ENCODE results near the gene NAIF1. TPM values are rescaled to one million over a fixed set of nuclear protein-coding genes. Genes with fewer than 3 reads are reported as not detected.

The NAIF1 gene
- total and polyA plus RNA-seq, 10 of the 15 experiments (the other 5 are each of a cell fraction or from before 2014, with no cell fraction given) = 2.4 to 14.2 (median 7.1) TPM

DNA sequence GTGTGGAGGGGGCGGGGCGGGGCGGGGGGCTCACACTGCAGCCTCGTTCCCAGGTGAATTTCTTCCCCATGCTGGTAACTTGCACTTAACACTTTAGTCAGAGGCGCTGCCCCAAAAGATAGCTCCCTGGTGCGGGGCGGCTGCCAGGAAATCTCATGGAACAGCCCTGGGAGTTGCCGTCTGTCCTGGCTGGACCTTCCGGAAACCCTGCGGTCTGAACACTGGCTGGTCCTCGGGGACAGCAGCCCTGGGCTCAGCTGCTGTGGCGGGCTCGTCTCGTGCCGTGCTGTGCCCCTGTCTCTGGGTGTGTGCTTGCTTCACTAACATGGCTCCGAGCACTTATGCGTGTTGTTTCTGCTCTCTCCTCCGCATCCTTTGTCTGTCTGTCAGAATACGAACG is 34.6 kb upstream of the NAIF1 start:
- Histone ChIP-seq H3K79me2 (ENCODE audit: control insufficient read depth, insufficient read depth, low read length) (peaks cover 11% of the 10 kb centered on the region), H3K27ac (ENCODE audit: control insufficient read depth, insufficient read depth) (no peak overlapping the region), H3K9ac (ENCODE audit: control insufficient read depth, insufficient read depth, low read length) (no peak overlapping the region), H3K4me3 (no peak overlapping the region), H4K20me1 (ENCODE audit: control insufficient read depth, insufficient read depth) (no peaks in the 10 kb centered on the region), H2AFZ (ENCODE audit: control insufficient read depth, low read depth, low read length) (no peak overlapping the region), H3K36me3 (ENCODE audit: control insufficient read depth in 2 of 2, insufficient read depth in 2 of 2, low read length in 1 of 2) (peaks cover 21 to 39% of the 10 kb centered on the region in 2 experiments; a peak in 3 of 4 replicates), H3K4me1 (ENCODE audit: control insufficient read depth, insufficient read depth, low read length) (no peaks in the 10 kb centered on the region), H3K4me2 (ENCODE audit: control insufficient read depth, insufficient read depth) (no peak overlapping the region), H3K9me3 (replicated peaks; ENCODE audit: control insufficient read depth, insufficient read depth, low read length) (no peaks in the 10 kb centered on the region), H3K27me3 (replicated peaks in 1 of 2; ENCODE audit: control insufficient read depth in 2 of 2, insufficient read depth in 2 of 2, low read length in 1 of 2) (no peaks in the 10 kb centered on the region)
- FAIRE-seq = no peak
- in situ Hi-C loops (cut with MboI) (no loop called here), intact Hi-C loops (cut with micrococcal nuclease; ENCODE audit: unreplicated experiment) (no loop called here)
- POLR2A ChIA-PET = no interaction called here
- SMC1A ChIA-PET (ENCODE audit: uncharacterized antibody, unreplicated experiment) = no interaction called here
- RAD21 ChIA-PET (ENCODE audit: unreplicated experiment) = no interaction called here
- no peak for DNase-seq (ENCODE audit: low read depth, low spot score)
- BruUV-seq (replicated peaks) = no TSS peak
- ATAC-seq = no peak
- WGBS (ENCODE audit: insufficient coverage, insufficient replicate concordance, low lambda C conversion rate, missing lambda C conversion rate) = 93% methylated on average over 16 of the region's 20 CpGs
- CTCF ChIA-PET = no interaction called here
- TF ChIP-seq FOXM1 (IDR thresholded peaks at IDR 0.05; ENCODE audit: low read depth, low read length) (no peak), HDGF (IDR thresholded peaks at IDR 0.05) (no peak), PAX8 (IDR thresholded peaks at IDR 0.05) (no peak)

DNA sequence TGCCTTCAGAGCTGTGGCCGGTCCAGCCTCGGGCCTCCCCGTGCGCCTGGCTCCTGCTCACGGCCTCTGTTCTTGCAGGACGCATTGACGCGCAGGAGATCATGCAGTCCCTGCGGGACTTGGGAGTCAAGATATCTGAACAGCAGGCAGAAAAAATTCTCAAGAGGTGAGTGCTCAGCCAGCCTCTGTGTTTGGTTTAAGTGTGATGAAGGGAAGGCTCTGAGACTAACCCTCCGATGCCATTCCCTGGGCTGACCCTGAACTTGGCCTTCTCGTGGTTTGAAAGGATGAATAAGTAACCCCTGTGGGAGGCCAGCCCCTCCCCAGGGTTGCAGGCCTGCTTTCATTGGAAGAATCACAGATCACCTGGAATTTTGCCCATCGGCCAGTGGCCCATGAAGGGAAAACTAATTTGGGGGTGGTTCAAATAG is 34.1 kb upstream of the NAIF1 start:
- ChIA-PET RAD21 (ENCODE audit: unreplicated experiment) (no interaction called here), SMC1A (ENCODE audit: uncharacterized antibody, unreplicated experiment) (no interaction called here), CTCF (interaction anchor here (1.0 kb wide), 1 partner anchor 15 kb away, joined by 3 read pairs; no protein-coding TSS in a partner anchor), POLR2A (no interaction called here)
- in situ Hi-C loops (cut with MboI) = no loop called here
- Histone ChIP-seq H3K79me2 (ENCODE audit: control insufficient read depth, insufficient read depth, low read length) (peaks cover 13% of the 10 kb centered on the region), H3K27ac (ENCODE audit: control insufficient read depth, insufficient read depth) (no peak overlapping the region), H3K4me1 (ENCODE audit: control insufficient read depth, insufficient read depth, low read length) (no peaks in the 10 kb centered on the region), H3K36me3 (ENCODE audit: control insufficient read depth in 2 of 2, insufficient read depth in 2 of 2, low read length in 1 of 2) (peaks cover 21 to 35% of the 10 kb centered on the region in 2 experiments; a peak in 3 of 4 replicates), H3K4me2 (ENCODE audit: control insufficient read depth, insufficient read depth) (no peak overlapping the region), H3K27me3 (replicated peaks in 1 of 2; ENCODE audit: control insufficient read depth in 2 of 2, insufficient read depth in 2 of 2, low read length in 1 of 2) (no peaks in the 10 kb centered on the region), H4K20me1 (ENCODE audit: control insufficient read depth, insufficient read depth) (no peaks in the 10 kb centered on the region), H3K9ac (ENCODE audit: control insufficient read depth, insufficient read depth, low read length) (no peak overlapping the region), H3K4me3 (no peak overlapping the region), H2AFZ (ENCODE audit: control insufficient read depth, low read depth, low read length) (no peak overlapping the region), H3K9me3 (replicated peaks; ENCODE audit: control insufficient read depth, insufficient read depth, low read length) (no peaks in the 10 kb centered on the region)
- 98% methylated on average over 12 of the region's 12 CpGs for WGBS (ENCODE audit: insufficient coverage, insufficient replicate concordance, low lambda C conversion rate, missing lambda C conversion rate)
- BruUV-seq (replicated peaks) = no TSS peak
- no peak for DNase-seq (ENCODE audit: low read depth, low spot score)
- intact Hi-C loops (cut with micrococcal nuclease; ENCODE audit: unreplicated experiment) = no loop called here
- FAIRE-seq = no peak
- no peak for ATAC-seq
- TF ChIP-seq ESRRA (IDR thresholded peaks at IDR 0.05; ENCODE audit: low read length) = no peak
- TF ChIP-seq CEBPB (IDR thresholded peaks at IDR 0.05; ENCODE audit: borderline replicate concordance in 1 of 2, low read depth in 2 of 2, low read length in 2 of 2) = no peak
- no peak for TF ChIP-seq NR2C2 (IDR thresholded peaks at IDR 0.05; ENCODE audit: borderline replicate concordance, control insufficient read depth, insufficient read length, low read depth)
- no peak for TF ChIP-seq BACH1 (IDR thresholded peaks at IDR 0.05; ENCODE audit: borderline replicate concordance)
- no peak for TF ChIP-seq ATF7 (IDR thresholded peaks at IDR 0.05; ENCODE audit: low read depth)
- TF ChIP-seq RBBP5 (conservative IDR thresholded peaks at IDR 0.05) = no peak
- no peak for TF ChIP-seq SP1 (IDR thresholded peaks at IDR 0.05; ENCODE audit: low read depth, low read length)
- TF ChIP-seq POU2F2 (IDR thresholded peaks at IDR 0.05; ENCODE audit: borderline replicate concordance, low read depth, low read length) = no peak
- no peak for TF ChIP-seq RELA (IDR thresholded peaks at IDR 0.05; ENCODE audit: borderline replicate concordance, partially characterized antibody)
- TF ChIP-seq, protein P1, sequence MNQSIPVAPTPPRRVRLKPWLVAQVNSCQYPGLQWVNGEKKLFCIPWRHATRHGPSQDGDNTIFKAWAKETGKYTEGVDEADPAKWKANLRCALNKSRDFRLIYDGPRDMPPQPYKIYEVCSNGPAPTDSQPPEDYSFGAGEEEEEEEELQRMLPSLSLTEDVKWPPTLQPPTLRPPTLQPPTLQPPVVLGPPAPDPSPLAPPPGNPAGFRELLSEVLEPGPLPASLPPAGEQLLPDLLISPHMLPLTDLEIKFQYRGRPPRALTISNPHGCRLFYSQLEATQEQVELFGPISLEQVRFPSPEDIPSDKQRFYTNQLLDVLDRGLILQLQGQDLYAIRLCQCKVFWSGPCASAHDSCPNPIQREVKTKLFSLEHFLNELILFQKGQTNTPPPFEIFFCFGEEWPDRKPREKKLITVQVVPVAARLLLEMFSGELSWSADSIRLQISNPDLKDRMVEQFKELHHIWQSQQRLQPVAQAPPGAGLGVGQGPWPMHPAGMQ (IDR thresholded peaks at IDR 0.05; ENCODE audit: borderline replicate concordance) = no peak
- TF ChIP-seq FOXM1 (IDR thresholded peaks at IDR 0.05; ENCODE audit: low read depth, low read length) = no peak
- no peak for TF ChIP-seq CREM (IDR thresholded peaks at IDR 0.05; ENCODE audit: low read depth)
- TF ChIP-seq, protein P2, sequence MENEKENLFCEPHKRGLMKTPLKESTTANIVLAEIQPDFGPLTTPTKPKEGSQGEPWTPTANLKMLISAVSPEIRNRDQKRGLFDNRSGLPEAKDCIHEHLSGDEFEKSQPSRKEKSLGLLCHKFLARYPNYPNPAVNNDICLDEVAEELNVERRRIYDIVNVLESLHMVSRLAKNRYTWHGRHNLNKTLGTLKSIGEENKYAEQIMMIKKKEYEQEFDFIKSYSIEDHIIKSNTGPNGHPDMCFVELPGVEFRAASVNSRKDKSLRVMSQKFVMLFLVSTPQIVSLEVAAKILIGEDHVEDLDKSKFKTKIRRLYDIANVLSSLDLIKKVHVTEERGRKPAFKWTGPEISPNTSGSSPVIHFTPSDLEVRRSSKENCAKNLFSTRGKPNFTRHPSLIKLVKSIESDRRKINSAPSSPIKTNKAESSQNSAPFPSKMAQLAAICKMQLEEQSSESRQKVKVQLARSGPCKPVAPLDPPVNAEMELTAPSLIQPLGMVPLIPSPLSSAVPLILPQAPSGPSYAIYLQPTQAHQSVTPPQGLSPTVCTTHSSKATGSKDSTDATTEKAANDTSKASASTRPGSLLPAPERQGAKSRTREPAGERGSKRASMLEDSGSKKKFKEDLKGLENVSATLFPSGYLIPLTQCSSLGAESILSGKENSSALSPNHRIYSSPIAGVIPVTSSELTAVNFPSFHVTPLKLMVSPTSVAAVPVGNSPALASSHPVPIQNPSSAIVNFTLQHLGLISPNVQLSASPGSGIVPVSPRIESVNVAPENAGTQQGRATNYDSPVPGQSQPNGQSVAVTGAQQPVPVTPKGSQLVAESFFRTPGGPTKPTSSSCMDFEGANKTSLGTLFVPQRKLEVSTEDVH (IDR thresholded peaks at IDR 0.05; ENCODE audit: low read depth, partially characterized antibody) = no peak
- no peak for TF ChIP-seq HCFC1 (IDR thresholded peaks at IDR 0.05; ENCODE audit: low read length)
